Measurements from ENCODE around the gene NCR1. TPM values are rescaled to one million over a fixed set of nuclear protein-coding genes. Genes with fewer than 3 reads are reported as not detected.
"Not testable (repeated sequence)": the region's sequence is repeated elsewhere in the genome, so short reads cannot be mapped to it uniquely, and the experiment has no call there.

Gene NCR1
- total and polyA plus RNA-seq, 5 experiments from 2014 or later: 0.29 to 9.8 (median 1.5) TPM; not detected in 2

GRCh38 chr19:54952591-54953344 is 46.8 kb downstream of the NCR1 start:
- Mint-ChIP-seq H3K36me3 (no peaks in the 10 kb centered on the region), H3K27me3 (peaks cover 0 to 10% (median 4%) of the 10 kb centered on the region in 5 donors)
- POLR2A ChIA-PET: no interaction called here

GRCh38 chr19:54953345-54953713 is 47.4 kb downstream of the NCR1 start:
- DNase-seq, H3K36me3 Mint-ChIP-seq, H3K27ac Mint-ChIP-seq, ATAC-seq, POLR2A ChIA-PET, H3K9me3 Mint-ChIP-seq, H3K4me1 Mint-ChIP-seq, H3K4me3 Mint-ChIP-seq: not testable (repeated sequence)
- peaks cover 2 to 14% (median 6%) of the 10 kb centered on the region in 5 donors for H3K27me3 Mint-ChIP-seq

More at GRCh38 chr19:54952591-54953344, 46.8 kb downstream of the NCR1 start:
- Mint-ChIP-seq H3K4me3 (no peak overlapping the region), H3K9me3 (peaks cover 0 to 2% (median 0%) of the 10 kb centered on the region in 9 donors), H3K4me1 (no peaks in the 10 kb centered on the region), H3K27ac (no peak overlapping the region)
- DNase-seq: no peak
- ATAC-seq: no peak

GRCh38 chr19:54955376-54955775 is 49.4 kb downstream of the NCR1 start:
- H3K27me3 Mint-ChIP-seq: peaks cover 2 to 21% (median 14%) of the 10 kb centered on the region in 5 donors
- no peaks in the 10 kb centered on the region for H3K36me3 Mint-ChIP-seq
- DNase-seq: no peak
- peaks cover 3 to 15% (median 7%) of the 10 kb centered on the region in 4 donors for H3K4me1 Mint-ChIP-seq
- no peak overlapping the region for H3K27ac Mint-ChIP-seq
- ATAC-seq: no peak
- H3K9me3 Mint-ChIP-seq: peaks cover 0 to 2% (median 0%) of the 10 kb centered on the region in 9 donors
- POLR2A ChIA-PET: no interaction called here
- H3K4me3 Mint-ChIP-seq: no peak overlapping the region

- no peaks in the 10 kb centered on the region for H3K36me3 Mint-ChIP-seq
- peaks cover 0 to 6% (median 0%) of the 10 kb centered on the region in 9 donors for H3K9me3 Mint-ChIP-seq
- H3K27ac Mint-ChIP-seq: peak overlapping the region in 4 of 10 donors; percentile 27 to 52 (median 36)
- peaks cover 2 to 22% (median 11%) of the 10 kb centered on the region in 5 donors for H3K27me3 Mint-ChIP-seq
- DNase-seq (no peak), ATAC-seq (peak in 1 of 2 donors; percentile 37)
- H3K4me3 Mint-ChIP-seq: peak overlapping the region in 6 of 10 donors; percentile 7 to 52 (median 22)
- POLR2A ChIA-PET: no interaction called here
- H3K4me1 Mint-ChIP-seq: peaks cover 3 to 15% (median 7%) of the 10 kb centered on the region in 4 donors
Measured at GRCh38 chr19:54959840-54960239, 53.9 kb downstream of the NCR1 start.

Other genes with a start within 250 kb of the NCR1 start
- gene LILRB4, start 243.2 kb upstream of the NCR1 start, total RNA-seq: under 1 TPM; 0.47 to 0.57 TPM
- not detected for gene LILRB4, start 243.2 kb upstream of the NCR1 start, polyA plus RNA-seq
- gene KIR3DL3, start 181.7 kb upstream of the NCR1 start, total RNA-seq: not detected
- not detected for gene KIR3DL3, start 181.7 kb upstream of the NCR1 start, polyA plus RNA-seq
- gene KIR2DL3, start 167.6 kb upstream of the NCR1 start, total RNA-seq: under 1 TPM in 1 of 2 experiments, not detected in 1; 0.23 TPM
- 1 to 10 TPM in 1 of 3 donors, under 1 TPM in 1, not detected in 1; 0.49 to 5.0 TPM for gene KIR2DL3, start 167.6 kb upstream of the NCR1 start, polyA plus RNA-seq
- gene KIR2DL1, start 136.4 kb upstream of the NCR1 start, total RNA-seq: not detected
- gene KIR2DL1, start 136.4 kb upstream of the NCR1 start, polyA plus RNA-seq: 1 to 10 TPM in 1 of 3 donors, under 1 TPM in 1, not detected in 1; 0.09 to 8.1 TPM
- not detected for gene KIR2DL4, start 102.5 kb upstream of the NCR1 start, total RNA-seq
- under 1 TPM in 1 of 3 donors, not detected in 2; 0.94 TPM for gene KIR2DL4, start 102.5 kb upstream of the NCR1 start, polyA plus RNA-seq
- under 1 TPM in 1 of 2 experiments, not detected in 1; 0.21 TPM for gene KIR3DL1, start 89.7 kb upstream of the NCR1 start, total RNA-seq
- gene KIR3DL1, start 89.7 kb upstream of the NCR1 start, polyA plus RNA-seq: 10 to 100 TPM in 1 of 3 donors, 1 to 10 TPM in 1, under 1 TPM in 1; 0.20 to 17.7 (median 1.5) TPM
- not detected for gene KIR2DS4, start 73.5 kb upstream of the NCR1 start, total RNA-seq
- 1 to 10 TPM in 1 of 3 donors, under 1 TPM in 1, not detected in 1; 0.81 to 6.1 TPM for gene KIR2DS4, start 73.5 kb upstream of the NCR1 start, polyA plus RNA-seq
- gene KIR3DL2, start 55.7 kb upstream of the NCR1 start, total RNA-seq: not detected
- 1 to 10 TPM in 2 of 3 donors, under 1 TPM in 1; 0.14 to 6.5 (median 1.1) TPM for gene KIR3DL2, start 55.7 kb upstream of the NCR1 start, polyA plus RNA-seq
- not detected for gene FCAR, start 31.9 kb upstream of the NCR1 start, total RNA-seq
- gene FCAR, start 31.9 kb upstream of the NCR1 start, polyA plus RNA-seq: under 1 TPM in 2 of 3 donors, not detected in 1; 0.13 to 0.19 TPM
- not detected for gene NLRP7, start 41.4 kb downstream of the NCR1 start, total RNA-seq
- under 1 TPM in 1 of 3 donors, not detected in 2; 0.09 TPM for gene NLRP7, start 41.4 kb downstream of the NCR1 start, polyA plus RNA-seq
- gene NLRP2, start 60.2 kb downstream of the NCR1 start, total RNA-seq: 10 to 100 TPM; 19.6 to 20.5 TPM
- gene NLRP2, start 60.2 kb downstream of the NCR1 start, polyA plus RNA-seq: 1 to 10 TPM; 1.6 to 7.0 (median 1.7) TPM
- gene GP6, start 132.1 kb downstream of the NCR1 start, total RNA-seq: under 1 TPM; 0.31 to 0.69 TPM
- gene GP6, start 132.1 kb downstream of the NCR1 start, polyA plus RNA-seq: under 1 TPM in 1 of 3 donors, not detected in 2; 0.08 TPM
- 10 to 100 TPM; 24.3 to 26.1 TPM for gene RDH13, start 157.0 kb downstream of the NCR1 start, total RNA-seq
- gene RDH13, start 157.0 kb downstream of the NCR1 start, polyA plus RNA-seq: 10 to 100 TPM in 1 of 3 donors, 1 to 10 TPM in 2; 4.3 to 18.0 (median 5.3) TPM
- gene EPS8L1, start 169.7 kb downstream of the NCR1 start, total RNA-seq: under 1 TPM in 1 of 2 experiments, not detected in 1; 0.39 TPM
- gene EPS8L1, start 169.7 kb downstream of the NCR1 start, polyA plus RNA-seq: 1 to 10 TPM in 1 of 3 donors, under 1 TPM in 2; 0.81 to 2.1 (median 0.85) TPM
- 100 to 1,000 TPM; 140 to 141 TPM for gene PPP1R12C, start 211.5 kb downstream of the NCR1 start, total RNA-seq
- 1 to 10 TPM; 2.7 to 6.2 (median 3.9) TPM for gene PPP1R12C, start 211.5 kb downstream of the NCR1 start, polyA plus RNA-seq
- gene TNNT1, start 243.1 kb downstream of the NCR1 start, total RNA-seq: not detected
- gene TNNT1, start 243.1 kb downstream of the NCR1 start, polyA plus RNA-seq: not detected

All from naive thymus-derived CD8-positive, alpha-beta T cell (primary cell).